Fibroblast of gingiva (primary cell): ENCODE results near the gene E2F6.
A peak's percentile ranks its signal among the peaks of the same experiment; 100 is the strongest.

Source experiments
- DNase-seq: peaks from one replicate; pipeline ENCODE4 v3.0.0-alpha.2; 2011; ENCODE audit warnings: low read depth

E2F6 gene

GRCh38 chr2:11456251-11456650 lies 9.7 kb downstream of the E2F6 start:
- no peak for DNase-seq

- no peak for DNase-seq
Observed at GRCh38 chr2:11454824-11455223, 11.1 kb downstream of the E2F6 start.

GRCh38 chr2:11450791-11451190 lies 15.2 kb downstream of the E2F6 start:
- DNase-seq = no peak

- peak; percentile 52 for DNase-seq
Observed at GRCh38 chr2:11446733-11447248, 19.2 kb downstream of the E2F6 start.

- DNase-seq = no peak
Observed at GRCh38 chr2:11444737-11445136, 21.2 kb downstream of the E2F6 start.

- no peak for DNase-seq
Observed at GRCh38 chr2:11438555-11439080, 27.3 kb downstream of the E2F6 start.

GRCh38 chr2:11437602-11438001 lies 28.4 kb downstream of the E2F6 start:
- peak; percentile 42 for DNase-seq

GRCh38 chr2:11435036-11435435 lies 30.9 kb downstream of the E2F6 start:
- DNase-seq = no peak

- no peak for DNase-seq
Observed at GRCh38 chr2:11434443-11434842, 31.5 kb downstream of the E2F6 start.

GRCh38 chr2:11433822-11434221 lies 32.1 kb downstream of the E2F6 start:
- DNase-seq = no peak

- no peak for DNase-seq
Observed at GRCh38 chr2:11430729-11431128, 35.2 kb downstream of the E2F6 start.

- no peak for DNase-seq
Observed at GRCh38 chr2:11427224-11427623, 38.7 kb downstream of the E2F6 start.

- no peak for DNase-seq
Observed at GRCh38 chr2:11422901-11423435, 43.0 kb downstream of the E2F6 start.

- no peak for DNase-seq
Observed at GRCh38 chr2:11422491-11422865, 43.5 kb downstream of the E2F6 start.

- DNase-seq = peak; percentile 10
Observed at GRCh38 chr2:11421863-11422490, 44.0 kb downstream of the E2F6 start.

- DNase-seq = no peak
Observed at GRCh38 chr2:11420671-11421070, 45.3 kb downstream of the E2F6 start.

GRCh38 chr2:11420190-11420589 lies 45.8 kb downstream of the E2F6 start:
- DNase-seq = peak; percentile 10

GRCh38 chr2:11419781-11420180 lies 46.2 kb downstream of the E2F6 start:
- peak; percentile 60 for DNase-seq

GRCh38 chr2:11417946-11418585 lies 47.9 kb downstream of the E2F6 start:
- DNase-seq = no peak

- no peak for DNase-seq
Observed at GRCh38 chr2:11416931-11417330, 49.0 kb downstream of the E2F6 start.

- DNase-seq = no peak
Observed at GRCh38 chr2:11416186-11416585, 49.8 kb downstream of the E2F6 start.

- no peak for DNase-seq
Observed at GRCh38 chr2:11414372-11415124, 51.4 kb downstream of the E2F6 start.

GRCh38 chr2:11412449-11412810 lies 53.5 kb downstream of the E2F6 start:
- DNase-seq = no peak
